ENCODE results near the gene MOV10. TPM values are rescaled to one million over a fixed set of nuclear protein-coding genes. Genes with fewer than 3 reads are reported as not detected.
A peak's percentile ranks its signal among the peaks of the same experiment; 100 is the strongest.

MOV10 gene
- total and polyA plus RNA-seq, 9 of the 15 experiments (the other 6 are each of a cell fraction or from before 2014, with no cell fraction given): 16.7 to 105 (median 49.5) TPM

GRCh38 chr1:112714313-112715263 lies 40.1 kb downstream of the MOV10 start (continued):
- TF ChIP-seq SRSF9 (IDR thresholded peaks at IDR 0.05; ENCODE audit: borderline replicate concordance, low read depth, low read length) (no peak), NR4A1 (CRISPR knock-in tag; IDR thresholded peaks at IDR 0.05) (no peak), NR4A1 (tag; IDR thresholded peaks at IDR 0.05) (0 out of 2 replicates have a peak, but pooled peaks have one; percentile 35), U2AF1 (optimal IDR thresholded peaks at IDR 0.05; ENCODE audit: low read depth, low read length) (peak; percentile 52), E4F1 (CRISPR knock-in tag; IDR thresholded peaks at IDR 0.05; ENCODE audit: borderline replicate concordance) (no peak), CHD1 (IDR thresholded peaks at IDR 0.05; ENCODE audit: low read length) (peak; percentile 45), NUFIP1 (IDR thresholded peaks at IDR 0.05; ENCODE audit: partially characterized antibody) (no peak), BMI1 (IDR thresholded peaks at IDR 0.05; ENCODE audit: low read length) (no peak), ZNF764 (CRISPR knock-in tag; IDR thresholded peaks at IDR 0.05; ENCODE audit: low read depth) (no peak), THAP7 (CRISPR knock-in tag; IDR thresholded peaks at IDR 0.05) (no peak), ZNF639 (CRISPR knock-in tag; conservative IDR thresholded peaks at IDR 0.05 in 1 of 2, IDR thresholded peaks at IDR 0.05 in 1 of 2) (no peak), GATAD2B (IDR thresholded peaks at IDR 0.05; ENCODE audit: borderline replicate concordance) (no peak), POLR2AphosphoS5 (IDR thresholded peaks at IDR 0.05; ENCODE audit: control insufficient read depth, insufficient read depth, low read depth, low read length) (no peak), ETS2 (tag; IDR thresholded peaks at IDR 0.05; ENCODE audit: borderline replicate concordance, poor library complexity, severe bottlenecking) (no peak), ZNF584 (CRISPR knock-in tag; IDR thresholded peaks at IDR 0.05; ENCODE audit: low read depth) (no peak), ZBTB1 (CRISPR knock-in tag; IDR thresholded peaks at IDR 0.05; ENCODE audit: borderline replicate concordance, low read depth) (no peak), ADNP (tag; IDR thresholded peaks at IDR 0.05) (no peak)
